Cardiac muscle cell (in vitro differentiated cells and primary cell): ENCODE measurements around the gene PCDHGA3. TPM values are rescaled to one million over a fixed set of nuclear protein-coding genes. Genes with fewer than 3 reads are reported as not detected.
A peak's percentile ranks its signal among the peaks of the same experiment; 100 is the strongest.
"Not testable (repeated sequence)": the region's sequence is repeated elsewhere in the genome, so short reads cannot be mapped to it uniquely, and the experiment has no call there.

Experiments
- DNase-seq, 2 donors: peaks; one replicate each; pipeline versions ENCODE4 v3.0.0 to v3.0.0-alpha.2; 2010 to 2017; ENCODE audit warnings: low read depth in 1 of 2, low spot score in 1 of 2
- H3K27ac ChIP-seq: fragments of 200-600 bp; sonication (generic); 2 replicates; pipeline ENCODE4 v1.5.1; 2016
- H3K27me3 ChIP-seq: fragments of 200-600 bp; sonication (generic); 2 replicates; pipeline ENCODE4 v1.6.0; 2016; ENCODE audit warnings: control low read depth
- H3K36me3 ChIP-seq: fragments of 200-600 bp; sonication (generic); 2 replicates; pipeline ENCODE4 v1.5.1; 2016; ENCODE audit warnings: control low read depth
- H3K4me1 ChIP-seq: fragments of 200-600 bp; sonication (generic); 2 replicates; pipeline ENCODE4 v1.8.1; 2017; ENCODE audit warnings: low read depth, mild to moderate bottlenecking, mixed run types
- H3K4me3 ChIP-seq: fragments of 200-600 bp; sonication (generic); 2 replicates; pipeline ENCODE4 v1.5.1; 2016; ENCODE audit warnings: mild to moderate bottlenecking
- H3K9me3 ChIP-seq: fragments of 200-600 bp; sonication (generic); 2 replicates; pipeline ENCODE4 v1.5.1; 2017; ENCODE audit warnings: low read depth, mild to moderate bottlenecking, control low read depth
- CTCF ChIP-seq: IDR thresholded peaks from 2 replicates; pipeline ENCODE4 v1.5.1; 2012; ENCODE audit warnings: low read depth, mild to moderate bottlenecking, low read length
- polyA plus RNA-seq: library from polyadenylated mRNA; unstranded; fragments of >200 nt; fragmentation: Nextera tagmentation; extraction: Ambion mirVana; gene quantifications from 2 replicates; pipeline ENCODE4 v1.2.1, GENCODE V29; 2016
- total RNA-seq: library from RNA; depleted of rRNA; stranded (reverse); fragments of >200 nt; gene quantifications from 2 replicates; pipeline ENCODE4 v1.2.3, GENCODE V29; 2016

Gene PCDHGA3
- total and polyA plus RNA-seq, 2 experiments from 2014 or later: 2.2 to 3.2 TPM

- no peak for DNase-seq
- no peak for TF ChIP-seq CTCF
- H3K4me3 ChIP-seq: no peak overlapping the region
- no peaks in the 10 kb centered on the region for H3K9me3 ChIP-seq
- peak overlapping the region; percentile 60 for H3K27ac ChIP-seq
- H3K4me1 ChIP-seq: no peaks in the 10 kb centered on the region
- no peaks in the 10 kb centered on the region for H3K36me3 ChIP-seq
- H3K27me3 ChIP-seq: no peaks in the 10 kb centered on the region
Measured at GRCh38 chr5:141343953-141344463, 379 bp downstream of the PCDHGA3 start.

- no peaks in the 10 kb centered on the region for H3K36me3 ChIP-seq
- no peak overlapping the region for H3K4me3 ChIP-seq
- no peaks in the 10 kb centered on the region for H3K27me3 ChIP-seq
Measured at GRCh38 chr5:141345327-141345726, 1.7 kb downstream of the PCDHGA3 start.

GRCh38 chr5:141346017-141346416, 2.4 kb downstream of the PCDHGA3 start:
- H3K9me3 ChIP-seq, DNase-seq, H3K27me3 ChIP-seq, H3K4me1 ChIP-seq, H3K27ac ChIP-seq, H3K36me3 ChIP-seq, H3K4me3 ChIP-seq: not testable (repeated sequence)

More at GRCh38 chr5:141345327-141345726, 1.7 kb downstream of the PCDHGA3 start:
- TF ChIP-seq CTCF: no peak
- no peaks in the 10 kb centered on the region for H3K9me3 ChIP-seq
- H3K27ac ChIP-seq: no peak overlapping the region
- no peaks in the 10 kb centered on the region for H3K4me1 ChIP-seq
- DNase-seq: no peak

- Histone ChIP-seq H3K36me3 (no peaks in the 10 kb centered on the region), H3K4me3 (no peak within 1 kb of the TSS), H3K4me1 (no peaks in the 10 kb centered on the region), H3K27ac (no peak within 1 kb of the TSS), H3K27me3 (no peaks in the 10 kb centered on the region), H3K9me3 (no peaks in the 10 kb centered on the region)
- DNase-seq: peak; percentile 30 to 59
- TF ChIP-seq CTCF: peak; percentile 53
Measured at GRCh38 chr5:141349917-141350619, 6.4 kb downstream of the PCDHGA3 start, which contains the start of gene PCDHGB1. PCDHGB1 (plus strand) TSS chr5:141350099; CDS start chr5:141350261, 162 bp downstream.

- no peak for DNase-seq
- no peak overlapping the region for H3K4me3 ChIP-seq
- H3K4me1 ChIP-seq: no peaks in the 10 kb centered on the region
- H3K27ac ChIP-seq: no peak overlapping the region
- no peaks in the 10 kb centered on the region for H3K9me3 ChIP-seq
- H3K36me3 ChIP-seq: no peaks in the 10 kb centered on the region
- H3K27me3 ChIP-seq: no peaks in the 10 kb centered on the region
- TF ChIP-seq CTCF: no peak
Measured at GRCh38 chr5:141351591-141351990, 8.0 kb downstream of the PCDHGA3 start.

- H3K27ac ChIP-seq: no peak within 1 kb of the TSS
- H3K27me3 ChIP-seq: no peaks in the 10 kb centered on the region
- no peaks in the 10 kb centered on the region for H3K4me1 ChIP-seq
- DNase-seq: peak in 1 of 2 donors; percentile 30
- peak; percentile 39 for TF ChIP-seq CTCF
- no peak within 1 kb of the TSS for H3K4me3 ChIP-seq
- no peaks in the 10 kb centered on the region for H3K36me3 ChIP-seq
- no peaks in the 10 kb centered on the region for H3K9me3 ChIP-seq
Measured at GRCh38 chr5:141354900-141355469, 11.4 kb downstream of the PCDHGA3 start, which contains the start of gene PCDHGA4. PCDHGA4 (plus strand) TSS chr5:141355021; CDS start chr5:141355108, 87 bp downstream.
